Vagina (tissue), 2 donors: ENCODE data around the gene S1PR5.

ENCODE experiments used
- CTCF ChIP-seq, 3 experiments: fragments of 450-650 bp in 2 of 3; fragments of 200-600 bp in 1 of 3; sonication (generic) in 1 of 3; IDR thresholded peaks; one replicate each; pipeline ENCODE4 v1.5.1; 2017 to 2019; ENCODE audit warnings: antibody characterized with exemption in 3 of 3, mild to moderate bottlenecking in 2 of 3, moderate library complexity in 2 of 3
- POLR2A ChIP-seq, 2 donors: fragments of 450-650 bp; IDR thresholded peaks; one replicate each; pipeline ENCODE4 v1.6.1; 2017; ENCODE audit warnings: antibody characterized with exemption in 2 of 2, mild to moderate bottlenecking in 2 of 2, moderate library complexity in 2 of 2
- POLR2AphosphoS5 ChIP-seq, 2 donors: sonication (generic); formaldehyde crosslinking; IDR thresholded peaks; one replicate each; pipeline ENCODE4 v1.9.0; 2017; ENCODE audit warnings: antibody characterized with exemption in 2 of 2, mild to moderate bottlenecking in 2 of 2, low read depth in 1 of 2; ENCODE audit not compliant: insufficient read depth in 1 of 2

GRCh38 chr19:10565028-10565566 is 47.9 kb upstream of the S1PR5 start:
- TF ChIP-seq CTCF (IDR thresholded peaks at IDR 0.05) (peak in 1 of 3 experiments; percentile 33), POLR2A (IDR thresholded peaks at IDR 0.05) (no peak), POLR2AphosphoS5 (IDR thresholded peaks at IDR 0.05; ENCODE audit: insufficient read depth in 1 of 2, low read depth in 1 of 2) (no peak)
